Stimulated activated CD4-positive, alpha-beta T cell treated with anti-CD3 and anti-CD28 coated beads, Interleukin-4, amount 100 ng/mL, for 1 hour (primary cell): Measurements from ENCODE around the gene ATP2B2.

Source experiments
- DNase-seq: peaks from one replicate; pipeline ENCODE4 v3.0.0-alpha.2; 2020

Gene ATP2B2

DNA sequence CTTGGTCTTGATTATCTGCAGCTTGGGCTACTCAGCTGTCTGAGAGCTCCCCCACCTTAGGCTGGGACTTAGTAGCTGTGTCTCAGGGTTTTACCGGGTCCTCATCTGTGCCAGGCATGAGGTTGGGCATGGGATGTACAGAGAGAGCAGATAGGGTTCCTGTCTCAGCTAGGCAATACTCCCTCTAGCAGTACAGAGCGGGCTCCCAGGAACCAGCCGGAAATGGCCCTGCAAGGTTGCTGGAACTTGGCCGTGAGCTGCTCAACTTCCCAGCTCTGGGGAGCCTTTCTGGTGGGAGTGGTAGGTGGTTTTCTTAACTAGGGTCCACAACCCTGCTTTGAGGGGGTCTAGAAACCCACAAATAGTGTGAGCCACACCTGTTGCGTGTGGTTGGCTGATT, 58.3 kb downstream of the ATP2B2 start:
- no peak for DNase-seq

DNA sequence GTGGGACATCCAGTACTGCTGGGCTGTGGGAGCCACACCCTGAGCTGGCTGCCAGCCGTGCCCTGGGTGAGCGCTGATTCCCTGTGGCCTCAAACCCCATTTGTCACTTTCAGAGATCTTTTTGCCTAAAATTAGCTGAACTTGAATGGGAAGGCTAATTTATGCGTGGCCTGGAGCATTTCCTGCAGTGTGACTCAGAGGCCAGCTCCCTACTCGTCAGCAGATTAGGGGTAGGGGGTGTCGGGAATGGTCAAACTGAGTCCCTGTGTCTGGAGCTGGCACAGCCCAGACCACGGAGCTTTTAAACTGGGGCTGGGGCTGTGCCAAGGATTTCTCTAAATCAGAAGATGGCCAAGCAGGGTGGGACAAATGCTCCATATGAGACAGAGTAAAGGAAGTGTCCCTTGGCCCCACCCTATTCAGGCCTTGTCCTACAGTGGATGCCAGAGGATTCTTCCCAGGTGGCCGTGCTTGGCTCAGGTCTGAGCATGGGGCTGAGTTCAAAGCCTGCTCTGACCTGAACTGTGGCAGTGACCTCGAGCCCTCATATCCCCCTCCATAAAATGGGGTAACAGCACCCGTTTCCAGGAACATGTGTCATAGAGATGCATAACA, 59.7 kb downstream of the ATP2B2 start:
- DNase-seq: no peak

DNA sequence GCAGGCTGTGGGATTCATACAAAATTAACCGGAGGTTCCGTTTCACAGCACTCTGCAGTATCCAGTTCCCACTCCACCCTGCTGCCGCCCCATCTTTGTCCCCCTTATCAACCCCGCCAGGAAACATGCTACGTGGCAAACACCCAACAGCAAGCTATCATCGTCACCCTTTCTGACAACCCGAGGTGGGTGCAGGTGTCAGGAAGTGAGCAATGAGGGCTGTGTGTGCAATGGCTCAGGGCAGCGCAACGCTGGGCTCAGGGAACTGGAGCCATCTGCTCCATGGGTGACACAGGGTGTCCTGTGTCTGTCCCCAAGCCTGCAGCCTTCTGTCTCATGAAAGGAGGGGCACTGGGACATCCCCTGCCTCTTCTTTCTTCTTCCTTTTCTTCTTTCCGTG, 60.9 kb downstream of the ATP2B2 start:
- DNase-seq: no peak

DNA sequence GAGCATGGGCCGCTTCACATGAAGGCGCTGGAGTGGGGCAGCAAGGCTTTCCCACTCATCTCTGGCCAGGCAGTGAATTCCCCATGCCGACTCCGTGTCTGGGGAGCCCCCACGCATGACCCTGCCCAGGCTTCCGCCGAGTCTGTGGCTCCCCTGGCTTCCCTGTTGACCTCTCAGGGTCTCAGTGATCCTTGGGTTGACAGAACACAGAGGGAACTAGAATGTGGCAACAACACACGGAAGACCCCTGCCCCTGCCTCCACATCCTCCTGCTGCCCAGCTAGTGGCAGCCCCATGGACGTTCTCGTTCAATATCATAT, 61.3 kb downstream of the ATP2B2 start:
- DNase-seq: no peak

DNA sequence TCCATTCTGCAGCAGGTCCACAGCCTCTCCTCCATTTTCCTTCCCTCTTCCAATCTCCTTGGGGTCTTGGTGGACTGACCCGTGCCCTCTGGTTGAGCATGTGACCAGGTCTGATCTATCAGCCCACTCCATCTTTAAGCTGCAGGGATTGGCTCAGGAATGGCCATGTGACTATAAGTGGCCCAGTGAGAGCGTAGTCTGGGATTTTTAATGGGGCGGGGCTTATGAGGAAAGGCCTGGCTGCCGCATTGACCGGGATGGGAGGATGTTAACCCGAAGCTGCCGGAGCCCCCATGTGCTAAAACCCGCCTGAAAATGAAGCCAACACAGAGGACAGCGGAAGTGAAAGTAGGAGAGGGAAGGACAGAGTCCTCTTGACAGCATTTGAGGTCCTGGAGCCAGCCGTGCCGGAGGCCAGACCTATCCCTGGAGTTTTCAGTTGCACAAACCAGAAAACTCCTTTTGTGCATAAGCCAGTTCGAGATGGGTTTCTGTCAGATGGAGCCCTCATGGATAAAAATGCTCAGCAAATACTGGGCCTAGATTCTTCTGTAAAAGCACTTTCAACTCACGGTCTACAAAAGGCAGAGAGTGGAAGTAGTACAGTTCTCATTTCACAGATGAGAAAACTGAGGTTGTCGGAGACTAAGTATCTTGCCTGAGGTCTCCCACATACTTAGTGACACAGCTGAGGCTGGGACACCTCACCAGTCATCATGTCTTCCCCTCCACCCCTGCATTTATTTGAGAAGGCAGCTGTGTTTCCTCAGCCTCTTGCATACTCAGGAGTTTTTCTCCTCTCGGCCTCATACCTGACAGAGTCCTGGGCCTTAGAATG, 61.9 kb downstream of the ATP2B2 start:
- no peak for DNase-seq

DNA sequence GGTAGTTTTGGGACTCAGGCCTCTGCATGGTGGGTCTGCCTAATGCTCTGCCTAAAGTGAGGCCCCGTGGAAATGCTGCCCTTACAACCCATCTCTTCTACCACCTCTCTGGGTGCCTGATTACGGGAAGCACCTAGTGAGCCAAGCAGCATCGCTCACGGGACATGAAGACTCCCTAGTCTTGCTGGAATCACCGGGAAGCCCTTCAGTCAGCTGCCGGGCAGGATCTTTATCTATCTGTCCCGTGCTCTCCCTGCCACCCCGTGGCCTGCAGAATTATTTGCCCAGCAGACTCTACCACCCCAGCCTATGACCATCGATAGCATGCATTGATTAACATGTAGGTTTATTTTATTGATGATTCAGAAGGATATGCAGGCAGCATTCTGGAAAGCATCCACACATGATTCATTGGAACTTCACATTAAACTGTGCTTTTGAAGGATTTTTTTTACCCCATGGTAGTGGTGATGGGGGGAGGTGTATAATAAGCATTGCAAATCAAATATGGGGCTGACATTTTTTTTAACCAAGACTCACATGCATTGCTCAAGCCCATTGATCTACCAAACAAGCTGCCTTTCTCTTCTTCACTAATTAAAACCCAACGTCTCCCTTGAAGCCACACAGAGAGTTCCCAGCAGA, 63.1 kb downstream of the ATP2B2 start:
- no peak for DNase-seq

DNA sequence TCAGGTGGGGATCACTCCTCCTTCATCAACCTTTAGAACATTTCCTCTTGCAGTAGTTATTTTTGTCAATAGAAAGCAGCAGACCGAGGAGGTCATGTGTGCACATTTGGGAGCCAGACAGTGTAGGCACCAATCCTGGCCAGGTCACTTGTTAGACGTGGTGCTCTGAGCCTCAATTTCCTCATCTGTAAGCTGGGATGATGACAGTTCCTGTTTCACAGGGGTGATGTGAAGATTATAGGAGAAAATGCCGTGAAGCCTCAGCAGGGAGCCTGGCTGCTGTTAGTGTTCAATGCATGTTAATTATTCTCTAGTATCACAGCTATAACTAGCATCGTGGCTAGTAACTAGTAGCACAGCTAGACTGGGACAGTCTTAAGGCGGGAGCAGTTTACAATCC, 64.7 kb downstream of the ATP2B2 start:
- DNase-seq: no peak

DNA sequence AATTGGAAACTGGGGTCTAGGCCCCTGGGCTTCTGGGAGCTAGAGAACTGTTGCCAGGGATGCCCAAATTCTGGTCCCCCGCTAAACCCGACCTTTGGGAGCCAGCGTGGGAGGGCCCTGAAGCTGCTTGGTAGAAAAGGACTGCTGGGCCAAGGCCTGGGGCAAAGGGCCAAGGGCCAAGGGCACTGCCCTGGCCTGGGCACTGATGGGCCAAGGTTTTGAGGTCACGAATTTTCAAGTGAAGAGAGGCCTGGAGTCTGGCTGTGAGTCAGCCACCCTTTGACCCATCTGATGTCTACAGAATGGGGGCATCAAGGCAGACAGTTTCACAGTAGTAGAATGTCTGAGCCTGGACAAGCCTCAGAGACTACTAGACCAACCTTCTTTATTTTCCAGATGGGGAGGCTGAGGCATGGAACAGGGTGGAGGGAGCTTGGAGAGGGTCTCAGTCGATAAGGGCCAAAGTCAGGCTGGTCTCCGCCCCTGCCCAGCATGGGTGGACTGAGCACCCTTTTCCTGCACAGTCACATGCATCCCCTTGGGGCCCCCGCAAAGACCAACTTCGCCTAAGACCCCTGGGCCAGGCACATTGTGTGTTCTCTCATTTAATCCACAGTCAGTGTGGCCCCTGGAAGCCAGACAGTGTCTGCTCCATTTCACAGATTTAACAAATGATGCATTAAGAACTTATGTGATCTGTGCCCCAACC, 66.3 kb downstream of the ATP2B2 start:
- DNase-seq: no peak

DNA sequence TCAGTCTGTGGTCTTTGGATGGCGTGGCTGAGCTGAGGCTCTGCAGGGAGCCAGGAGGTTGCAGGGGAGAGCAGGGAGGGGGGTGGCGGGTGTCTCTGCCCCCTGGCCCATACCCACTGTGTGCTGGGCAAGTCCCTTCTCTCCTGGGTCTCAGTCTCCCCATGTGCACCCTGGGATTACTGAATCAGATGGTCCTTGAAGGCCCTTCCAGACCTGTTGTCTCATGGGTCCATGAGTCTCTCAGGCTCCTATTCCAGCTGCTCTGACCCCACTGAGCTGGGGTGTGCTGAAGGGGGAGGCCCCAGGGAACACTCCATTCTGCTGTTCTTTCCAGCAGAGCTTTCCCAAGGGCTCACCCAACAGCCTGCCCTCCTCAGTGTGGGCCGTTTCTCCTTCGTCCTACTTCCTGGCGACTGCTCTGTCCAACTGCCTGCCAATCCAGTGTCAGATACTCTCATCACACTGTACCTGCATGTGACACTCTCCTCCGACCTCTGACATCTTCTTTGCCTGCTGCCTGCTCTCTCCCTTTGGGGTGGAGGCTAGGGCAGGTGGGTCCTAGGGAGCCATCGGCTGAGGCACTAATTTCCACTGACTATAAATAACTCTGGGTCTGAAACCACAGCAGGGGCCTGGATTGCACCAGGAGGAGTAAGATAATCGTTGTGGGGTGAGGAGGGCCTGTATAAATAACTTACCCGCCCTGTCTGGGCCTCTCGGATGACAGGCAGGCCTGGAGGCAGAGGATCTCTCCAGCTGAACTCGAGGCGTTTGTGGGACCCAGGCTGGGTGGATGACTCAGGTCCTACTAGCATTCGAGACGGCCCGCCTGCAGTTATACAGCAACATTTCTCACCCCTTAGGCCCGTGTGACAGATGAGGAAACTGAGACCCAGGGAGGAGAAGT, 67.1 kb downstream of the ATP2B2 start:
- DNase-seq: no peak

DNA sequence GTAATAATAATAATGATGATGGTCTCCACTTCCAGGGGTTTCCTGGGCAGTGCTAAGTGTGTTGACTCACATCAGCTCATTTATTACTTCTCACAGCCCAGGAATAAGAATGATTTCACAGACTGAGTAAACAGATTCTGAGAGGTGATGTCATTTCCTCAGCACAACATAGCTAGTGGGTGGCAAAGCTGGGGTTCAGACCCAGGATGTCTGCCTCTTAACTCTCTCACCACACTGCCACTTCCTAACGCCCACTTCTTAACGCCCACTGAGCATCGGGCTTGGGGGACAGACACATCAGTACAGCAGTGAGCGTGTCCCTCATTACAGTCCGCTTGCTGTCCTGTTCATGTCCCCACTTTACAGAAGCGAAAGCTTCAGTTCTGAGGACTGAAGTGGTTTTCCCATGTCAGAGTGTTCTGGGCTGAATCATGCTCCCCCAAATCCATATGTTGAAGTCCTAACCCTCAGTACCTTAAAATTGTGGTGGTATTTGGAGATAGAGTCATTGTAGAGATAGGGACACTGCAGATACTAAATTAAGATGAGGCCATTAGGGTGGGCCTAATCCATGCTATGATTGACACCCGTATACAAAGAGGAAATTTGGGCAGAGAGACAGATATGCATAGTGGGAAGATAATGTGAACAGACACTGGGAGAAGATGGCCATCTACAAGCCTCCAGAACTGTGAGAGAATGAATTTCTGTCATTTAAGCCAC, 68.0 kb downstream of the ATP2B2 start:
- peak; percentile 61 for DNase-seq

DNA sequence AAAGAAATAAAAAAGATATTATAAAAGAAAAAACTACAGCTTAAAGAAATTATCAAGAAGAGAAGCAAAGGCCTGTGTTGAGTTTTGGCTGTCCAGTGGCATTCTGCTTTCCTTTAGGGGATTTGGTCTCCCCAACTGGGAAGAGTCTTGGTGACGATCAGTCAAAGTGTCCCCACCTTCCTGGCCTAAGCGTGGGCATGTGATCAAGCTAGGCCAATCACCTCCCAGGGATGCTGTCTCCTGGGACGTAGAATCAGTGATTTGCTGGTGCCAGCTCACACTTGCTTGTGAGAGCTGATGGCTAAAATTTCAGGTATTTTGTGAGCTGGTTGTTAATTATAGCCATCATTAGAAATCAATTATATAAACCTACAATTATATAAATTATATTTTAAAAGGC, 69.5 kb downstream of the ATP2B2 start:
- no peak for DNase-seq

DNA sequence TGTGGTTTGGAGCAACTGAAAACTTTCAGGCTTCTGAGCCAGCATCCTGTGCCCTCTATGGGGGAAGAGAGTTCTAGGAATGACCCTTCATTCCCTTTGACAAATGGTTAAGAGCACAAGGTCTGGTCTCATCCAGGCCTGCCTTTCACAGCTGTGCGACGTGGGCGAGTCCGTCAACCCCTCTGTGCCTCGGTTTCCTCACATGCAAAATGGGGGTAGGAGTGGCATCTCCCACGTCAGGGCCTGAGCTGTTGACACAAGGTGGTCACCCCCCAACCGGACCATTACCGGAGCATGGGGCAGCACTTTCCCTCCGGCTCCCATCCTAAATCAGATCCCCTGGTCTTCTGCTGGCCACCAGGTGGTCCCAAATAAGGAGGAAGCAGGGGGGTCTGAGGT, 70.4 kb downstream of the ATP2B2 start:
- DNase-seq: no peak

DNA sequence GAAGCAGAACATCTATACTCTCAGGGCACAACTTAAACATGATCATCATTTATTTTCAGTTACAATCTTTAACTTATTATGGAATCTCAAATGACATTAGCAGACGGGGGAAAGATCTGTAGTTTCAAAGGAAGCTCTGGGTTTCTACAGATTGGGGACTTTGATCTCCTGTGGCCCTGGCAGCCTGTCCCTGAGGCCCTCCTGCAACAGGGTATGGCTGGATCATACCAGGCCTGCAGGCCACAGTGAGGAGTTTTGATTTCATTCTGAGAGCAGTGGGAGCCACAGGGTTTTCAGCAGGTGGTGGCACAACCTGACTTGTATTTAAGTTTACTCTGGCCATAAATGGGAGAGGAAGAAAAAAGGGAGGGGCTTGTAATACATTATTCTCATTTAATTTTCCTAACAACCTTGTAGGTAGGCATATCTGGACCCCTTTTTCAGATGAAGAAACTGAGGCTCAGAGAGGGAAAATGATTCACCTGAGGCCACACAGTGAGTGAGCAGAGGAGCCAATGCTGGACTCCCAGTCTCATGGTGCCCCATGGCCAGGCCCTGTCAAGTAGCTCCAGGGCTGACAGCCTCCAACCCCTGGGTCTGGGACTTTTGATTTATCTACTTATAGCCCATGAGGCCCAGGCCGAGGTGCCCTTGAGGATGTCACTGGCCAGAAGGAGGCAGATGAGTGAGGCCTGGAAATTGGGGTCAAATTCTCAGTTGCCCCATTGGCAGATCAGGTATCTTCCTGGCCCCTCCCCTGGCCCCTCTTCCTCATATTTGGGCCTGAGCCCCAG, 71.0 kb downstream of the ATP2B2 start:
- DNase-seq: no peak

DNA sequence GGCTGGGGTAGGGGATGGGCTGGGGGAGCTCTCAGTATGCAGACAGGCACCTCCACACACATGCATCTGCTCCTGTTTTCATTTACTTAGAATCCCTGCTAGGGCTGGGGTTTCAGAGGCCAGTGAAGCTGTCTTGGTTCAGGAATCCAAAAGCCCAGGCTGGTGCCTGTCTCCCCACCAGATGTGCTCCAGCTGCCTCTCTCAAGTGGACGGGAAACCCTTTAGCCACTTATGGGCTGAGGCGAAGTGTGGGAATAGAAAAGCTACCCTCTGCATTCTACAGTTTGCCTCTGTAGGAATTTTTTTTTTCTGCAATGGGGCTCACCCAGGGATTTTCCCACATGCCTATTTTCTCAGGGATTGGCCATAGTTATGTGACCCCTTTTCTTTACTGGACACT, 72.5 kb downstream of the ATP2B2 start:
- DNase-seq: no peak

DNA sequence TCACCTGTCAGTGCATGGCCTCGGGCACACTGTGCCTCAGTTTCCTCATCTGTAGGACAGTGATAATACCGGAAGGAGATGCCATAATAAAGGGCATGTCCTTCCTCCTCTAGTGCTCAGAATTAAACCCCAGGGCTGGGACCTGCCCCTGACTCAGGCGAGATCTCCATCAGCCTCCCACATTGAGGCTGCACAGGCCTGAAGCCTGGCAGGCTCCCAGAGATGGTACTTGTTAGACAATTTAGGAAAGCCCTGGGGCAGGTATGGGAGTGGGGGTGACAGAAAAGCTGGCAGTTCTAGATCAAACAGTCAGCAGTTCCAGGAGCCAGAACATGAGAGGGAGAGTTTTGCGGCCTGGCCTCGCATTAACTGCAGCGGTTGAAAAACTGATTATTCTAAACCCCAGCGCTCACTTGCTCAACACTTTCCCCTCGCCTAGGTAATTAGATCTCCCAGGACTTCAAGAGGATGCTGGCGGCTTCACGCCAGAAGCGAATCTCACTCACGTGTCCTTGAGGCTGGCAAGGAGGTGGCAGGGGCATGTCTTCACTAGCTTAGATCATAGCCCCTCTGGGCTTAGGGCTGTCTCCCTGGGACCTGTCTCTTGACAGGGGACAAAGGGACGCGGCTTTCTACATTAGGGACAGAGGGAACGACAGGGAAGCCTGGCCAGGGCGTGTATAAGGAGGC, 73.1 kb downstream of the ATP2B2 start:
- no peak for DNase-seq

DNA sequence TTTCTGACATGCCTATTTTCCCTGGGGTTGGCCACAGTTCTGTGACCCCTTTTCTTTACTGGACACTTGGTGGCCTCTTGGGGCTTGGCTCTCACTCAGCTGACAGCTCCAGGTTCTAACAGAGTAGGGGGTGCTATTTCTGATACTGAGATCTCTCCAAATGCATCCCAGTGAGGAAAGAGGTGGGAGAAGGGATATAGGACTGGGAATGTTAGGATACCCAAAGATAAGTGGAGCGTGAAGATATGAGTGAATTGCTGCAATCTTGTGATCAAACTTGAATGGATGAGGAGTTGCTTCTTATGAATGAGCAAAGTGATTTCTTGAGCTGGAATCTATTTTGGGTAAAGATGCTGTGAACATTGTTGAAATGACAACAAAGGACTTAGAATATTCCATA, 74.6 kb downstream of the ATP2B2 start:
- no peak for DNase-seq

DNA sequence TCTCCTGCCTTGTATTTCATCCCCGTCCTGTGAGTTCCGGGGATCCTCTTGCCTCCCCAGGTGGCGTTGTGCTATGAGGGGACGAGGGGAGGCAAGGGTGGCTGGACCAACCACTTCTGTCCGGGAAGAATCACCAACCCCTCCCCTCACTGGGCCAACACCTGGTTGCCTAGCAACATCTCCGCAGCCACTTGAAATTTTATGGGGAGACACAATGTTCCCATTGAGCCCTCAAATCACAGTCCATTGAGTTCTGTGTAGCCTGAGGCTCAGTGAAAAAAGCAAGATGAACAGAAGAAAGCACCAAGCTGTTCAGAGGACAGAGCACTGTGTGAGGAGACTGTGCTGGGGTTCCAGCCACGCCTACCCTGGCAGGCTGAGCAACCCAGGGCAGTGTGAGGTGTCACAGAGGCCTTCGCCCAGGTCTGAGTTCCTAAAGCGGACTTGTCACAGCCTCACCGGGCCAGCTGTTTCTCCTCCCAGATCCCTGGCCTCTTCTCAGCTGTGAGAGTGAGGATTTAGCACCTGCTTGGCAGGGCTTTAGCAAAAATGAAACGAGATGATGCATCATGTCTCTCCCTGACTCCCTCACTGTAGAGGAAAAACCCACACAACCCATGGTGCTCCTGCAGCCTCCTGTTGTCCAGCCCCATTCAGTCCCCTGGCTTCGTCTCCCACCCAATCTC, 76.8 kb downstream of the ATP2B2 start:
- no peak for DNase-seq

DNA sequence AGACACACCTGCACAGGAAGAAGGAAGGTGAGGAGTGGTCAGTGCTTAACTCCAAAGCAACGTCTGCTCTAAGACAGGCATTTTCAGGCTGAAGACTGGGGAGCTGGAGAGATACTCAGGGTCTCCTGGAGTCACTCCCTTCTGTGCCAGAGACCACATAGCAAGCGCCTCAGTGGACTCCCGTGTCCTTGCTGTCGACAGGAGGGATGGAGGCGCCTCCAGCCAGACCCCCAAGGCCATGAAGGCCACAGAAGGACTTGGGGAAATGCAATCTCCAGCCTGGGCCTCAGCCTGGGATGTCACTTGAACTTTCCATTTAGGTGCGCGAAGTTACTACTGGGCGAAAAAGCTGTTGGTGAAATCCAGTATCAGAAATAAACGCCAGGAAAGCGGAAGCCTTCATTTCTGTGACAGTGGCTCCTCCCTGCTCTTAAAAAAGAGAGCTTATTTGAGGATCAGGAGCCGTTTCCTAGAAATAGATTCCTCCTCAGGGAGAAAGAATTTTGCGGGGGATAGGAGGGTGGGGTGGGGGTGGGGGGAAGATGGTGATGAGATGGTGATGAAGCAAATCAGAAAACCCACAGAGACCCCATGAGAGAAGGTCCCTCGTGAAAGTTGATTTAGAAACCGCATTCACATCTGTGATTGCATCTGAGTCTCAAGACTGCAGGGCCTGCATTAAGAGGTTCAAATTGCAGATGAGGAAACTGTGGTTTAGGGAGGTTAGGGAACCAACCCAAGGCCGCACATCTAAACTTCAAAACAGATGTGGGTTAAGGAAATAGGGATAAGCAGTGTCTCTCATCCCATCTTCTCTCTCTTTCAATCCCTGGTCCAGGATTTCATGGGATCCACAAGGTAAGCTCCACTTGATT, 78.8 kb downstream of the ATP2B2 start:
- no peak for DNase-seq
